CD4-positive, CD25-positive, alpha-beta regulatory T cell (primary cell): Measurements from ENCODE around the gene CIROP. TPM values are rescaled to one million over a fixed set of nuclear protein-coding genes. Genes with fewer than 3 reads are reported as not detected.

Experiments used
- ATAC-seq, 2 donors: fragments of 150-1000 bp; cut with Tn5 transposase; one replicate each; pipeline ENCODE4 v1.10.0; 2021; ENCODE audit warnings: low read depth in 2 of 2, moderate number of reproducible peaks in 2 of 2, moderate library complexity in 1 of 2
- DNase-seq, 3 donors: peaks; one replicate each; pipeline versions ENCODE4 v3.0.0 to v3.0.0-alpha.2; 2012 to 2022; ENCODE audit warnings: mixed read lengths in 1 of 3
- H3K27ac ChIP-seq: one replicate; pipeline ENCODE4 v1.7.0; 2013; ENCODE audit warnings: mild to moderate bottlenecking, low read length; ENCODE audit not compliant: insufficient read depth, poor library complexity, severe bottlenecking
- H3K27me3 ChIP-seq: one replicate; pipeline ENCODE4 v1.7.0; 2013; ENCODE audit warnings: low read length; ENCODE audit not compliant: control insufficient read depth, insufficient read depth
- H3K36me3 ChIP-seq: one replicate; pipeline ENCODE4 v1.7.0; 2013; ENCODE audit warnings: mild to moderate bottlenecking, low read length, moderate library complexity; ENCODE audit not compliant: control insufficient read depth, insufficient read depth
- H3K4me1 ChIP-seq: 2 replicates; pipeline ENCODE4 v1.7.0; 2013; ENCODE audit warnings: mild to moderate bottlenecking, low read length; ENCODE audit not compliant: insufficient read depth, control insufficient read depth, poor library complexity, severe bottlenecking
- H3K4me3 ChIP-seq: one replicate; pipeline ENCODE4 v1.7.0; 2013; ENCODE audit warnings: low read depth, mild to moderate bottlenecking, low read length, moderate library complexity
- H3K9me3 ChIP-seq, 2 experiments: 1 replicate in 1 of 2; 2 replicates in 1 of 2; pipeline ENCODE4 v1.7.0; 2013; ENCODE audit warnings: low read length in 2 of 2, mild to moderate bottlenecking in 1 of 2, moderate library complexity in 1 of 2; ENCODE audit not compliant: control insufficient read depth in 2 of 2
- H3K27ac Mint-ChIP-seq, 3 donors: one replicate each; pipeline ENCODE4 v1.8.0; 2020 to 2022; ENCODE audit warnings: mild to moderate bottlenecking in 3 of 3, mixed read lengths in 3 of 3, moderate library complexity in 2 of 3
- H3K27me3 Mint-ChIP-seq: one replicate; pipeline ENCODE4 v1.8.0; 2022; ENCODE audit warnings: mild to moderate bottlenecking, mixed read lengths
- H3K36me3 Mint-ChIP-seq: one replicate; pipeline ENCODE4 v1.8.0; 2020; ENCODE audit warnings: mixed read lengths
- H3K4me1 Mint-ChIP-seq, 4 donors: one replicate each; pipeline ENCODE4 v1.8.0; 2020 to 2022; ENCODE audit warnings: mixed read lengths in 4 of 4, mild to moderate bottlenecking in 1 of 4
- H3K4me3 Mint-ChIP-seq, 4 donors: one replicate each; pipeline ENCODE4 v1.8.0; 2020 to 2022; ENCODE audit warnings: mild to moderate bottlenecking in 4 of 4, mixed read lengths in 4 of 4, moderate library complexity in 3 of 4
- H3K9me3 Mint-ChIP-seq, 7 donors: one replicate each; pipeline ENCODE4 v1.8.0; 2020 to 2022; ENCODE audit warnings: mixed read lengths in 7 of 7, mild to moderate bottlenecking in 3 of 7, moderate library complexity in 2 of 7
- polyA plus RNA-seq, 4 donors: library from polyadenylated mRNA; unstranded; fragments of 300-500 nt; fragmentation: Illumina TruSeq; gene quantifications; one replicate each; pipeline ENCODE4 v1.2.3, GENCODE V29; 2021
- total RNA-seq: library from RNA; stranded (reverse); gene quantifications from one replicate; pipeline ENCODE4 v1.2.3, GENCODE V29; 2022

Gene CIROP
- total and polyA plus RNA-seq, 5 donors from 2014 or later, result 0.23 TPM; not detected in 4

- H3K4me3 Mint-ChIP-seq, result peak overlapping the region in 3 of 4 donors; percentile 92 to 97 (median 95)
- H3K27ac ChIP-seq, result peak overlapping the region; percentile 69
- peaks cover 18 to 41% (median 33%) of the 10 kb centered on the region in 4 donors for H3K4me1 Mint-ChIP-seq
- peaks cover 24% of the 10 kb centered on the region for H3K4me1 ChIP-seq
- H3K4me3 ChIP-seq, result peak overlapping the region; percentile 79
- H3K27me3 ChIP-seq, result no peaks in the 10 kb centered on the region
- no peak for ATAC-seq
- peaks cover 65% of the 10 kb centered on the region for H3K36me3 ChIP-seq
- no peaks in the 10 kb centered on the region for H3K9me3 Mint-ChIP-seq
- DNase-seq, result no peak
- H3K27me3 Mint-ChIP-seq, result no peaks in the 10 kb centered on the region
- peaks cover 31% of the 10 kb centered on the region for H3K36me3 Mint-ChIP-seq
- H3K27ac Mint-ChIP-seq, result peak overlapping the region; percentile 79 to 97 (median 96)
- H3K9me3 ChIP-seq, result no peaks in the 10 kb centered on the region
Observed at GRCh38 chr14:23071921-23072539, 32.8 kb downstream of the CIROP start.

DNA sequence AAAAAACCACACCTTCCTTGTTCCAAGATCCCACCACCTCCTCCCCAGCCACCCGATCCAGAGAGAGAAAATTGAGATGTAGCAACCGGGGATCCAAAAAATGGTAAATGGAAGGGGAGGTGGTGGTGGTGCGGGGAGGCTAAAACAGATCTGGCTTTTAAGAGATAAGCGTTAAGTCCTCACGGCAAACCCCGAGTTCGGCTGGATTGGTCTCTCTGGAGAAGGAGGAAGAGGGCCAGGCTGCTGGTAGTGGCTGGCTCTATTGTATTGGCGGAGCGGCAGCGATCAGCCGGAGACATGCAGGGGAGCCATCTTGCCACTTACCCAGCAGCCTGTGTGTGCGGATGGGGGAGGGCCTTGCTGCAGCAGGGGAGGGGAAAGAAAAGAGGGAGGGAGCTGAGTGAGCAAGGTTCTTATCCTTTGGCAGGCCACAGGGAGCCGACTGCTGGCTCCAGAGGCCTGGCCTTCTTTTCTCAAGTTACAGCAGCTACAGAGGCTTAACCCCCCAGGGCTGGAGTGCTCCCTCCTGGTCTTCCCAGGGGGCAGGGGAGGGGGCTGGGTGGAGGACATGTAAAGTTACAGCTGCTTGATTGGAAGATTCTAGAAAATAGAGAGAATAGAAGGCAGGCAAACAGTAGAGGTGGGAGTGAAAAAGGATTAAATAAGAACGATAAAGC is 33.4 kb downstream of the CIROP start:
- Histone ChIP-seq H3K27me3 (no peaks in the 10 kb centered on the region), H3K9me3 (no peaks in the 10 kb centered on the region), H3K4me3 (peak overlapping the region; percentile 79), H3K36me3 (peaks cover 64% of the 10 kb centered on the region), H3K4me1 (peaks cover 24% of the 10 kb centered on the region), H3K27ac (peak overlapping the region; percentile 69)
- no peaks in the 10 kb centered on the region for H3K9me3 Mint-ChIP-seq
- no peaks in the 10 kb centered on the region for H3K27me3 Mint-ChIP-seq
- peaks cover 25% of the 10 kb centered on the region for H3K36me3 Mint-ChIP-seq
- H3K4me1 Mint-ChIP-seq, result peaks cover 15 to 39% (median 33%) of the 10 kb centered on the region in 4 donors
- peak overlapping the region; percentile 79 to 97 (median 96) for H3K27ac Mint-ChIP-seq
- DNase-seq (peak; percentile 68 to 89 (median 72)), ATAC-seq (peak; percentile 88 to 89)
- peak overlapping the region; percentile 92 to 97 (median 94) for H3K4me3 Mint-ChIP-seq

DNA sequence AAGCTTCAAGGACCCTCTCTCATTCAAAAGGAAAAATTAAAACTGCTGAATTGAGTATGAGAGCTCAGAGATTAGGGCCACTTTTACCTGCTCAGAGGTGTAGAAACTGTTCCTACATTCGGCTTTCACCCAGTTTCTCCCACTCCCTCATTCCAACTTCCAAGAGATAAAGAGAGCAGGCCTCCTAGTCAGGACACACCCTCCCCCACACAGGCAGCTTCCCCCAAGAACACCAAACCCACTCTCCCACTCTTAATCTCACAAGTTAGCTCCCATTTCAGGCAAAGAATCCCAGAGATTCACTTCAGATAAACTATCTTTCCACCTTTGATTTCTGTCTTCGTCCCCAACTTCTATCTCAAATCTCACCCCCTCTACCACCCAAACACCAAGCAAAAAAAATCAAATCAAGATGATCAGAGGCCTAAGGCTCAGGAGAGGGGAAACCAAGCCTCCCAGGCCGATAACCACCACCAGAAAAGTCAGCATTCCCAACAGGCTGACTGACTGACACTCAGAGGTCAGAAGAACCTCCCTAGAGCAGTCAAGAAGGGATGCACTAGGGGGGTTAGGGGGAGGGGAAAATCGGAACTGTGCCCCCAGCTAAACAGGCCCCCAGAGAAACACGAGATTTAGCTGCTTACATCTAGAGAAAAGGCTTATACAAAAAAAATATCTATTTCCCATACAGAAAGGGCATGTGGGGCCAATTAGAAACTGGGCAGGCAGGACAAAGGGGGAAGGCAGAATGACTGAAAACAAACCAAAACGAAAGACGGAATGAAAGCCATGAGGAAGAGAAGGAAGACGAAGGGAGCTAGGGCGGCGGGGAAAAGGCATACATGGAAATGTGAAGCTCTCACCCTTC is 34.3 kb downstream of the CIROP start:
- no peaks in the 10 kb centered on the region for H3K9me3 Mint-ChIP-seq
- H3K36me3 Mint-ChIP-seq, result peaks cover 24% of the 10 kb centered on the region
- Histone ChIP-seq H3K9me3 (no peaks in the 10 kb centered on the region), H3K4me3 (peak overlapping the region; percentile 79), H3K4me1 (peaks cover 24% of the 10 kb centered on the region), H3K36me3 (peaks cover 64% of the 10 kb centered on the region), H3K27ac (peak overlapping the region; percentile 69), H3K27me3 (no peaks in the 10 kb centered on the region)
- ATAC-seq (no peak), DNase-seq (no peak)
- H3K4me1 Mint-ChIP-seq, result peaks cover 20 to 46% (median 40%) of the 10 kb centered on the region in 4 donors
- peak overlapping the region; percentile 92 to 97 (median 94) for H3K4me3 Mint-ChIP-seq
- H3K27ac Mint-ChIP-seq, result peak overlapping the region; percentile 86 to 97 (median 96)
- H3K27me3 Mint-ChIP-seq, result no peaks in the 10 kb centered on the region

DNA sequence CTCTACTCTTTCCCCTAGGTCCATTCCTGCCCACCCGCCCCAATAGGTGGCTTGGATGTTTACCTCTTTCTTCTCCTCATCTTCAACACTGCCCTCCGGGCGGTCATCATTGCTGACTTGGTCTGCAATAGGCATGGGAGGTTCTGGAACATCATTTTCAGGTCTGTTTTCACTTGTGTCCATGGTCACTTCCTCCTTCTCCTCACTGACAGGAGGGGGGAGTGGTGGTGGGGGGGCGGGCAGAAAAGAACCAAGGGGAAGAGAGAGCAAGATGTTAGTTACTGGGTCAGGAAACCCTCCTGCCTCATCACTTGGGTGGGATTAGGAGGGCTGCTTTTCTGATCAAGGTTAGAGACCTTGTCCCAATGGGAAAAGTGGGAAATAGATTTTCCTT is 35.4 kb downstream of the CIROP start:
- DNase-seq (no peak), ATAC-seq (no peak)
- Mint-ChIP-seq H3K4me1 (peaks cover 20 to 46% (median 40%) of the 10 kb centered on the region in 4 donors), H3K9me3 (no peaks in the 10 kb centered on the region), H3K36me3 (peaks cover 20% of the 10 kb centered on the region), H3K27me3 (no peaks in the 10 kb centered on the region), H3K4me3 (peak overlapping the region in 2 of 4 donors; percentile 70 to 92), H3K27ac (peak overlapping the region in 2 of 3 donors; percentile 55 to 89)
- Histone ChIP-seq H3K27ac (peak overlapping the region; percentile 58), H3K4me1 (peaks cover 24% of the 10 kb centered on the region), H3K4me3 (no peak overlapping the region), H3K36me3 (peaks cover 59% of the 10 kb centered on the region), H3K9me3 (no peaks in the 10 kb centered on the region), H3K27me3 (no peaks in the 10 kb centered on the region)

GRCh38 chr14:23068789-23069412 is 35.9 kb downstream of the CIROP start:
- peak overlapping the region; percentile 58 for H3K27ac ChIP-seq
- Mint-ChIP-seq H3K4me3 (peak overlapping the region; percentile 62 to 75 (median 70)), H3K9me3 (no peaks in the 10 kb centered on the region), H3K27ac (peak overlapping the region; percentile 65 to 89 (median 82)), H3K36me3 (peaks cover 24% of the 10 kb centered on the region), H3K27me3 (no peaks in the 10 kb centered on the region), H3K4me1 (peaks cover 20 to 46% (median 40%) of the 10 kb centered on the region in 4 donors)
- H3K4me3 ChIP-seq, result no peak overlapping the region
- H3K9me3 ChIP-seq, result no peaks in the 10 kb centered on the region
- ATAC-seq, result peak; percentile 84 to 85
- H3K36me3 ChIP-seq, result peaks cover 60% of the 10 kb centered on the region
- peak; percentile 65 to 89 (median 79) for DNase-seq
- H3K4me1 ChIP-seq, result peaks cover 24% of the 10 kb centered on the region
- no peaks in the 10 kb centered on the region for H3K27me3 ChIP-seq

GRCh38 chr14:23067847-23068788 is 36.7 kb downstream of the CIROP start:
- ATAC-seq (no peak), DNase-seq (no peak)
- Histone ChIP-seq H3K36me3 (peaks cover 65% of the 10 kb centered on the region), H3K4me1 (peaks cover 24% of the 10 kb centered on the region), H3K9me3 (no peaks in the 10 kb centered on the region), H3K27me3 (no peaks in the 10 kb centered on the region), H3K27ac (no peak overlapping the region), H3K4me3 (no peak overlapping the region)
- Mint-ChIP-seq H3K36me3 (peaks cover 31% of the 10 kb centered on the region), H3K4me1 (peaks cover 20 to 46% (median 40%) of the 10 kb centered on the region in 4 donors), H3K27ac (peak overlapping the region in 2 of 3 donors; percentile 82 to 89), H3K27me3 (no peaks in the 10 kb centered on the region), H3K9me3 (no peaks in the 10 kb centered on the region), H3K4me3 (peak overlapping the region in 1 of 4 donors; percentile 70)
